Mucosa of stomach (tissue), 1 donor: ENCODE results near the gene PRRT1B.

Experiments used
- H3K27me3 ChIP-seq: one replicate; pipeline ENCODE4 v1.7.0; 2013; ENCODE audit warnings: mild to moderate bottlenecking, low read length; ENCODE audit not compliant: control insufficient read depth, insufficient read depth
- H3K36me3 ChIP-seq: one replicate; pipeline ENCODE4 v1.7.0; 2013; ENCODE audit warnings: low read length; ENCODE audit not compliant: control insufficient read depth, insufficient read depth
- H3K4me1 ChIP-seq: one replicate; pipeline ENCODE4 v1.7.0; 2013; ENCODE audit warnings: mild to moderate bottlenecking, low read length; ENCODE audit not compliant: control insufficient read depth, insufficient read depth
- H3K4me3 ChIP-seq: one replicate; pipeline ENCODE4 v1.7.0; 2013; ENCODE audit warnings: low read length
- H3K9ac ChIP-seq: one replicate; pipeline ENCODE4 v1.7.0; 2013; ENCODE audit warnings: mild to moderate bottlenecking, low read length, moderate library complexity
- H3K9me3 ChIP-seq: one replicate; pipeline ENCODE4 v1.7.0; 2013; ENCODE audit warnings: mild to moderate bottlenecking, low read length, moderate library complexity; ENCODE audit not compliant: control insufficient read depth
- donor health status: Pancreatic carcinoma.

PRRT1B gene

GRCh38 chr9:131545003-131545785 is at the start of gene PRRT1B:
TSS of gene PRRT1B (plus strand) at chr9:131545523. CDS start at chr9:131545616, 93 bp downstream.
- peaks cover 52% of the 10 kb centered on the region for H3K27me3 ChIP-seq
- no peak within 1 kb of the TSS for H3K9ac ChIP-seq
- H3K4me1 ChIP-seq, result peaks cover 11% of the 10 kb centered on the region
- H3K36me3 ChIP-seq, result no peaks in the 10 kb centered on the region
- H3K4me3 ChIP-seq, result no peak within 1 kb of the TSS
- H3K9me3 ChIP-seq, result no peaks in the 10 kb centered on the region

GRCh38 chr9:131495785-131496184 is 49.5 kb upstream of the PRRT1B start:
- Histone ChIP-seq H3K36me3 (peaks cover 25% of the 10 kb centered on the region), H3K9ac (no peak overlapping the region)

GRCh38 chr9:131496844-131497405 is 48.4 kb upstream of the PRRT1B start:
- Histone ChIP-seq H3K36me3 (peaks cover 16% of the 10 kb centered on the region), H3K27me3 (no peaks in the 10 kb centered on the region), H3K4me3 (no peak overlapping the region), H3K4me1 (no peaks in the 10 kb centered on the region), H3K9ac (no peak overlapping the region), H3K9me3 (no peaks in the 10 kb centered on the region)

More at GRCh38 chr9:131495785-131496184, 49.5 kb upstream of the PRRT1B start:
- Histone ChIP-seq H3K9me3 (no peaks in the 10 kb centered on the region), H3K27me3 (no peaks in the 10 kb centered on the region), H3K4me3 (no peak overlapping the region), H3K4me1 (no peaks in the 10 kb centered on the region)

GRCh38 chr9:131499254-131499767 is 46.0 kb upstream of the PRRT1B start:
- H3K36me3 ChIP-seq, result peaks cover 2% of the 10 kb centered on the region
- no peaks in the 10 kb centered on the region for H3K9me3 ChIP-seq
- H3K4me3 ChIP-seq, result no peak overlapping the region
- no peak overlapping the region for H3K9ac ChIP-seq
- peaks cover 11% of the 10 kb centered on the region for H3K27me3 ChIP-seq
- peaks cover 11% of the 10 kb centered on the region for H3K4me1 ChIP-seq

GRCh38 chr9:131500377-131500776 is 44.9 kb upstream of the PRRT1B start:
- Histone ChIP-seq H3K4me1 (peaks cover 13% of the 10 kb centered on the region), H3K4me3 (no peak overlapping the region), H3K36me3 (no peaks in the 10 kb centered on the region), H3K9ac (no peak overlapping the region), H3K27me3 (peaks cover 12% of the 10 kb centered on the region), H3K9me3 (no peaks in the 10 kb centered on the region)

- peaks cover 12% of the 10 kb centered on the region for H3K27me3 ChIP-seq
- no peak overlapping the region for H3K4me3 ChIP-seq
- H3K36me3 ChIP-seq, result no peaks in the 10 kb centered on the region
- H3K9ac ChIP-seq, result no peak overlapping the region
- H3K4me1 ChIP-seq, result peaks cover 13% of the 10 kb centered on the region
- no peaks in the 10 kb centered on the region for H3K9me3 ChIP-seq
These were observed 44.3 kb upstream of the PRRT1B start for GRCh38 chr9:131500939-131501541.

- peaks cover 12% of the 10 kb centered on the region for H3K27me3 ChIP-seq
- H3K36me3 ChIP-seq, result no peaks in the 10 kb centered on the region
- H3K9me3 ChIP-seq, result no peaks in the 10 kb centered on the region
- H3K9ac ChIP-seq, result peak within 1 kb of the TSS; percentile 72
- H3K4me1 ChIP-seq, result peaks cover 13% of the 10 kb centered on the region
- H3K4me3 ChIP-seq, result peak within 1 kb of the TSS; percentile 40
These were observed 42.3 kb upstream of the PRRT1B start, which contains the start of gene POMT1 for GRCh38 chr9:131502781-131503625. TSS of gene POMT1 (plus strand) at chr9:131502918. CDS start at chr9:131504219, 1,301 bp downstream.

GRCh38 chr9:131503626-131504465 is 41.5 kb upstream of the PRRT1B start:
- peaks cover 12% of the 10 kb centered on the region for H3K27me3 ChIP-seq
- no peaks in the 10 kb centered on the region for H3K9me3 ChIP-seq
- peak overlapping the region; percentile 40 for H3K4me3 ChIP-seq
- peak overlapping the region; percentile 72 for H3K9ac ChIP-seq
- no peaks in the 10 kb centered on the region for H3K36me3 ChIP-seq
- H3K4me1 ChIP-seq, result peaks cover 13% of the 10 kb centered on the region

GRCh38 chr9:131505012-131505411 is 40.3 kb upstream of the PRRT1B start:
- Histone ChIP-seq H3K9me3 (no peaks in the 10 kb centered on the region), H3K27me3 (peaks cover 12% of the 10 kb centered on the region), H3K4me3 (no peak overlapping the region), H3K9ac (no peak overlapping the region), H3K36me3 (no peaks in the 10 kb centered on the region), H3K4me1 (peaks cover 13% of the 10 kb centered on the region)

GRCh38 chr9:131511416-131511815 is 33.9 kb upstream of the PRRT1B start:
- Histone ChIP-seq H3K4me3 (no peak overlapping the region), H3K4me1 (no peaks in the 10 kb centered on the region), H3K36me3 (peaks cover 6% of the 10 kb centered on the region), H3K27me3 (no peaks in the 10 kb centered on the region), H3K9me3 (no peaks in the 10 kb centered on the region), H3K9ac (no peak overlapping the region)

GRCh38 chr9:131511880-131512279 is 33.4 kb upstream of the PRRT1B start:
- Histone ChIP-seq H3K27me3 (no peaks in the 10 kb centered on the region), H3K36me3 (peaks cover 6% of the 10 kb centered on the region), H3K4me3 (no peak overlapping the region), H3K9me3 (no peaks in the 10 kb centered on the region), H3K4me1 (no peaks in the 10 kb centered on the region), H3K9ac (no peak overlapping the region)
